B cell (primary cell): ENCODE measurements around the gene CCDC192. TPM values are rescaled to one million over a fixed set of nuclear protein-coding genes. Genes with fewer than 3 reads are reported as not detected.

Source experiments
- ATAC-seq: fragments of 200-7000 bp; cut with Tn5 transposase; one replicate; pipeline ENCODE4 v1.10.0; 2021; ENCODE audit warnings: low read depth, mild to moderate bottlenecking, moderate number of reproducible peaks, moderate library complexity
- CTCF ChIA-PET: fragments of 350-600 bp; sonication (Branson Sonifier 250); formaldehyde crosslinking; loops from one replicate; lab custom pipeline; 2021; ENCODE audit warnings: antibody characterized with exemption, inconsistent platforms; lab: Charles Lee
- POLR2A ChIA-PET: fragments of 350-600 bp; sonication (Branson Sonifier 250); formaldehyde crosslinking; loops from one replicate; lab custom pipeline; 2021; ENCODE audit warnings: antibody characterized with exemption; lab: Charles Lee
- DNase-seq: peaks from one replicate; pipeline ENCODE4 v3.0.0; 2013
- H2AFZ ChIP-seq: 2 replicates; pipeline ENCODE4 v1.6.1; 2012; ENCODE audit warnings: mild to moderate bottlenecking, low read depth, low read length; ENCODE audit not compliant: insufficient read depth, poor library complexity, severe bottlenecking
- H3K27ac ChIP-seq, 2 donors: 1 replicate in 1 of 2; 2 replicates in 1 of 2; pipeline ENCODE4 v1.5.1; 2012 to 2013; ENCODE audit warnings: low read length in 2 of 2, mild to moderate bottlenecking in 2 of 2, moderate library complexity in 1 of 2
- H3K27me3 ChIP-seq, 4 experiments: fragments of 200-600 bp in 1 of 4; sonication (generic) in 1 of 4; replicated peaks in 1 of 4; 1 replicate in 2 of 4; 2 replicates in 2 of 4; pipeline versions ENCODE4 v1.6.1 to v1.7.0; 2013 to 2016; ENCODE audit warnings: low read length in 3 of 4, mild to moderate bottlenecking in 2 of 4, mixed read lengths in 1 of 4, moderate library complexity in 1 of 4; ENCODE audit not compliant: insufficient read depth in 4 of 4, control insufficient read depth in 3 of 4; ENCODE audit errors: control extremely low read depth in 1 of 4
- H3K36me3 ChIP-seq, 2 experiments: replicated peaks in 1 of 2; 1 replicate in 1 of 2; 2 replicates in 1 of 2; pipeline versions ENCODE4 v1.6.1 to v1.7.1; 2013; ENCODE audit warnings: low read length in 1 of 2; ENCODE audit not compliant: insufficient read depth in 2 of 2, control insufficient read depth in 1 of 2; ENCODE audit errors: control extremely low read depth in 1 of 2, extremely low read depth in 1 of 2
- H3K4me1 ChIP-seq, 2 donors: fragments of 200-600 bp in 1 of 2; sonication (generic) in 1 of 2; 1 replicate in 1 of 2; 2 replicates in 1 of 2; pipeline versions ENCODE4 v1.5.1 to v1.6.1; 2013 to 2017; ENCODE audit warnings: low read length in 2 of 2; ENCODE audit not compliant: control insufficient read depth in 2 of 2, insufficient read depth in 2 of 2
- H3K4me2 ChIP-seq: replicated peaks from 2 replicates; pipeline ENCODE3; 2012; ENCODE audit warnings: mild to moderate bottlenecking, low read depth, low read length; ENCODE audit not compliant: poor library complexity, severe bottlenecking
- H3K4me3 ChIP-seq, 5 experiments: fragments of 200-600 bp in 1 of 5; sonication (generic) in 1 of 5; 1 replicate in 3 of 5; 2 replicates in 2 of 5; pipeline versions ENCODE4 v1.5.1 to v1.7.0; 2011 to 2016; ENCODE audit warnings: low read length in 4 of 5, mild to moderate bottlenecking in 4 of 5, low read depth in 2 of 5, control low read depth in 1 of 5, moderate library complexity in 1 of 5; ENCODE audit not compliant: insufficient read depth in 1 of 5; ENCODE audit errors: control extremely low read depth in 1 of 5, extremely low read depth in 1 of 5
- H3K79me2 ChIP-seq: fragments of 200-600 bp; sonication (generic); one replicate; pipeline ENCODE4 v1.6.0; 2016; ENCODE audit warnings: low read length; ENCODE audit not compliant: control insufficient read depth, insufficient read depth
- H3K9ac ChIP-seq: fragments of 200-600 bp; sonication (generic); 2 replicates; pipeline ENCODE4 v1.6.1; 2017; ENCODE audit warnings: mild to moderate bottlenecking, low read length, moderate library complexity
- H3K9me3 ChIP-seq, 3 donors: one replicate each; pipeline versions ENCODE4 v1.6.1 to v1.7.1; 2013; ENCODE audit warnings: low read length in 2 of 3; ENCODE audit not compliant: control insufficient read depth in 2 of 3, insufficient read depth in 1 of 3; ENCODE audit errors: control extremely low read depth in 1 of 3
- H4K20me1 ChIP-seq: 2 replicates; pipeline ENCODE4 v1.6.0; 2012; ENCODE audit warnings: mild to moderate bottlenecking, low read length; ENCODE audit not compliant: insufficient read depth, control insufficient read depth, poor library complexity, severe bottlenecking
- H3K27ac Mint-ChIP-seq: one replicate; pipeline ENCODE4 v1.8.0; 2021; ENCODE audit warnings: mixed read lengths
- H3K27me3 Mint-ChIP-seq: one replicate; pipeline ENCODE4 v1.8.0; 2021; ENCODE audit warnings: mixed read lengths
- H3K4me1 Mint-ChIP-seq: one replicate; pipeline ENCODE4 v1.8.0; 2021; ENCODE audit warnings: mixed read lengths
- H3K4me3 Mint-ChIP-seq: one replicate; pipeline ENCODE4 v1.8.0; 2021; ENCODE audit warnings: mixed read lengths
- H3K9me3 Mint-ChIP-seq: one replicate; pipeline ENCODE4 v1.8.0; 2022; ENCODE audit warnings: mixed read lengths; ENCODE audit not compliant: insufficient read depth
- CTCF ChIP-seq: fragments of 200-600 bp; IDR thresholded peaks from one replicate; pipeline ENCODE4 v1.8.0; 2022; ENCODE audit warnings: antibody characterized with exemption, mild to moderate bottlenecking
- EZH2 ChIP-seq: IDR thresholded peaks from 2 replicates; pipeline ENCODE4 v1.6.1; 2012; ENCODE audit warnings: borderline replicate concordance, low read depth, mild to moderate bottlenecking, moderate library complexity, low read length; ENCODE audit not compliant: insufficient read depth, poor library complexity, severe bottlenecking
- WGBS: methylation state at CpG from one replicate; pipeline ENCODE4 v1.1.5; 2013; ENCODE audit warnings: missing lambda C conversion rate; ENCODE audit not compliant: insufficient coverage; 5-methylcytosine and 5-hydroxymethylcytosine counted together
- intact Hi-C: fragments of 100-400 bp; cut with micrococcal nuclease; formaldehyde crosslinking; loops from one replicate; pipeline ENCODE4 v1.10.0; 2022
- polyA plus RNA-seq: library from polyadenylated mRNA; depleted of rRNA; stranded (reverse); fragments of >200 nt; gene quantifications from 2 replicates; pipeline ENCODE4 v1.2.3, GENCODE V29; 2012
- total RNA-seq, 2 donors: library from RNA; stranded (reverse); fragments of 120-200 nt in 1 of 2; gene quantifications; 1 replicate in 1 of 2; 2 replicates in 1 of 2; pipeline versions ENCODE4 v1.2.3 to v1.2.4, GENCODE V29; 2013 to 2022

CCDC192 gene
- total and polyA plus RNA-seq, 2 donors (not counting 1 experiment from before 2014, with no cell fraction given), result not detected

- CTCF ChIA-PET, result no interaction called here
- H3K27me3 Mint-ChIP-seq, result no peaks in the 10 kb centered on the region
- DNase-seq, result no peak
Measured at GRCh38 chr5:127774221-127774620, 71.0 kb downstream of the CCDC192 start.

DNA sequence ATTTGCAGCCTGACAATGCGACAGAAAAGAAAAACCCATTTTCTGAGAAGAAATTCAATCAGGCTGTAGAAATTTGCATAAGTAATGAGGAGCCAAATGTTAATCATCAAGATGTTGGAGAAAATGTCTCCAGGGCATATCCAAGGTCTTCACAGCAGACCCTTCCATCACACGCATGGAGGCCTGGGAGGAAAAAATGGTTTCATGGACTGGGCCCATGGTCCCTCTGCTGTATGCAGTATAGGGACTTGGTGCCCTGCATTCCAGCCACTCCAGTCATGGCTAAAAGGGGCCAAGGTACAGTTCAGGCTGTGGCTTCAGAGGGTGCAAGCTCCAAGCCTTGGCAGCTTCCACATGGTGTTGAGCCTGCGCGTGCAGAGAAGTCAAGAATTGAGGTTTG lies 73.3 kb downstream of the CCDC192 start:
- ATAC-seq, result no peak
- Histone ChIP-seq H3K9me3 (peaks cover 0 to 11% (median 0%) of the 10 kb centered on the region in 3 donors), H2AFZ (no peak overlapping the region), H3K9ac (no peak overlapping the region), H3K27me3 (no peaks in the 10 kb centered on the region), H3K79me2 (no peaks in the 10 kb centered on the region), H3K4me2 (no peak overlapping the region), H3K27ac (no peak overlapping the region), H3K4me1 (no peaks in the 10 kb centered on the region), H4K20me1 (no peaks in the 10 kb centered on the region), H3K36me3 (no peaks in the 10 kb centered on the region), H3K4me3 (no peak overlapping the region)
- no peak for DNase-seq
- ChIA-PET CTCF (no interaction called here), POLR2A (no interaction called here)
- H3K4me3 Mint-ChIP-seq, result no peak overlapping the region
- WGBS, result 100% methylated on average over 4 of the region's 4 CpGs
- H3K4me1 Mint-ChIP-seq, result no peaks in the 10 kb centered on the region
- no peaks in the 10 kb centered on the region for H3K27me3 Mint-ChIP-seq
- no peak overlapping the region for H3K27ac Mint-ChIP-seq
- H3K9me3 Mint-ChIP-seq, result no peaks in the 10 kb centered on the region
- intact Hi-C loops, result no loop called here
- TF ChIP-seq CTCF, result no peak
- no peak for TF ChIP-seq EZH2

More at GRCh38 chr5:127774221-127774620, 71.0 kb downstream of the CCDC192 start:
- Histone ChIP-seq H3K79me2 (no peaks in the 10 kb centered on the region), H3K4me1 (no peaks in the 10 kb centered on the region), H3K9me3 (peaks cover 0 to 8% (median 0%) of the 10 kb centered on the region in 3 donors), H3K27me3 (no peaks in the 10 kb centered on the region), H3K36me3 (no peaks in the 10 kb centered on the region), H3K4me3 (no peak overlapping the region), H3K27ac (no peak overlapping the region), H3K4me2 (no peak overlapping the region), H2AFZ (no peak overlapping the region), H3K9ac (no peak overlapping the region), H4K20me1 (no peaks in the 10 kb centered on the region)
- TF ChIP-seq EZH2 (no peak), CTCF (no peak)
- Mint-ChIP-seq H3K27ac (no peak overlapping the region), H3K9me3 (no peaks in the 10 kb centered on the region), H3K4me1 (no peaks in the 10 kb centered on the region), H3K4me3 (no peak overlapping the region)
- WGBS, result no CpG with 5 or more reads among the region's 2 CpGs
- no peak for ATAC-seq
- intact Hi-C loops, result no loop called here
- POLR2A ChIA-PET, result no interaction called here
